ENCODE measurements around the gene PLA2G1B.

The PLA2G1B gene

DNA sequence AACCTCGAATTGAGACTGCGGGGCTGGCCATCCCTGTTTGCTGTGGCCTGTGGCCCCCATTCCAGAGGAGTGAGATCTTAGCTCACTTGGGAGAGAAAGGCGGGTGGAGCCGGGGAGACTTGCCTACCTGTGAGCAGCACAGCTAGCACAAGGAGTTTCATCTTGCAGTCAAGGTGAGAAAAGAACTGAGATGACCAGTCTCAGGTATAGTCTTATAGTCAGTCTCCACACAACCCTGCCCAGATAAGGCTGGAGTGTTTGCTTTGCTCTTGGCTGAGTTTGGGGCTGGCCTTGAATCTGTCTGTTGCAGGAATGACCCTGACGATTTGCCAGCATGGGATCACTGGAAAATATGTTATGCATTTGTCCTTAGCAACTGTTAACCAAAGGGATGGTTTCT lies at the start of gene PLA2G1B:
PLA2G1B (minus strand) TSS at position 187 of the 400 bp plus-strand sequence; CDS start at position 161, 26 bp downstream.
- DNase-seq (ENCODE audit: low read depth in 4 of 4, low spot score in 1 of 4), result no peak

DNA sequence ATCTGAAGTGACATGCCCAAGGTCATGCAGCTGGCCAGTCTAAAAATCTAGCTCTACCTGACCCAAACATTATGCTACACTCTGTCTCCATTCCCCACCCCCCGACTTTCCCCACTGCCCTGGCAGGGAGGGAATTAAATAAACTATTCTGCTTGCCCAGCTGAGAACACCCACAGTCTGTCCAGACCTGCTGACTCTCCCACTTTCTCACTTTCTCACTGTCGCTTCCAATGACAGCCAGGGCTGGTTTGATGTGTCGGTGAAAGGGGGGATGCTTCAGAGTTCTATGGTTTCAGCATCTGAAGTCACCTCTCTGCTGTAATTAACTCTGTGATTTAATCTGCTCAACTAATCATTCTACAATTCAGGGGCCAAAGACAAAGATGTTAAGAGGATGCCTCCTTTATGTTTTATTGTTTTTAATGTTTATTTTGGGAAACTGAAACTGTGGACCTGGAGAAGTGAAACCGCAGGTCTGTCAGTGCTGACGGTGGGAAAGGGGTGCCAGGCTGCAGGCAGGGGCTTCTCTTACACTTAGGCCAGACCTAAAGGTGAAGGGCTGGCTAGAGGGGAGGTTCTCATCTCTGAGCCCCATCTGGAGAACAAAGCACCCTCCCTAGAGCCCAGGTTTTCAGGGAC lies 49.5 kb upstream of the PLA2G1B start:
- no peak for DNase-seq (ENCODE audit: low read depth in 4 of 4, low spot score in 1 of 4)

DNA sequence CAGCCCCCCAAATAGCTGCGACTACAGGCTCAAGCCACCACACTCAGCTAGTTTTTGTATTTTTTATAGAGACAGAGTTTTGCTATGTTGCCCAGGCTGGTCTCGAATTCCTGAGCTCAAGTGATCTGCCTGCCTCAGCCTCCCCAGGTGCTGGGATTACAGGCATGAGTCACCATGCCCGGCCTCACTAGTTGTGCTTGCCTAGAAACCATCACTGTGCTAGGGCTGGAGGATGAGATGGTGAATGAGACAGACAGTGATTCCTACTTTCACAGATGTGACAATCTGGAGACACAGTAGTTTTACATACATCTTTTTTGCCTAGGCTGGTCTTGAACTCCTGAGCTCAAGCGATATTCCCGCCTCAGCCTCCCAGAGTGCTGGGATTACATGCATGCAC lies 48.8 kb upstream of the PLA2G1B start:
- DNase-seq (ENCODE audit: low read depth in 4 of 4, low spot score in 1 of 4), result no peak

DNA sequence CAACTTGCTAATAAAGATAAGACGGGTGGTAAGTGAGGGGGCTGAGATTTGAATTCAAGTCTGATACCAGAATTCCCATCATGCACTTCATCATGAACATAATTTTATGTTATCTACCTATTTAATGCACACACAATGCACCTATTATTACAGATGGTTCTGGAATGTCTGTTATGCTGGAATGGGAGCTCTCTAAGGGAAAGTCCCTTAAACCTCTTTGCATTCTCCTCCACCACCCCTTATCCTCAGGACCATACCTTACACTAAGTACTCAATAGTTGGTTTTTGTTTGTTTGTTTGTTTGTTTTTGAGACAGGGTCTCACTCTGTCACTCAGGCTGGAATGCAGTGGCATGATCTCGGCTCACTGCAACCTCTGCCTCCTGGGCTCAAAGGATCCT lies 48.4 kb upstream of the PLA2G1B start:
- no peak for DNase-seq (ENCODE audit: low read depth in 4 of 4, low spot score in 1 of 4)

DNA sequence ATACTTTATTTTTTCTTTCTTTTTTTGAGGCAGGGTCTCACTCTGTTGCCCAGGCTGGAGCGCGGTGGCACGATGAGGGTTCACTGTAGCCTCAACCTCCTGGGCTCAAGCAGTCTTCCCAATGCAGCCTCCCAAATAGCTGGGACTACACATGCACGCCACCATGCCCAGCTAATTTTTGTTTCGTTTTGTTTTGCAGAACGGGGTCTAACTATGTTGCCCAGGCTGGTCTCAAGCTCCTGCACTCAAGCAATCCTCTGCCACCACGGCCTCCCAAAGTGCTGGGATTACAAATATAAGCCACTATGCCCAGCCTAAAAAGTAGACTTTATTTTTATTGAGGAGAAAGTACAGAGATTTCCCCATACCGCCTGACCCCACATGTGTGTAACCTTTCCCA lies 46.1 kb upstream of the PLA2G1B start:
- no peak for DNase-seq (ENCODE audit: low read depth in 4 of 4, low spot score in 1 of 4)

DNA sequence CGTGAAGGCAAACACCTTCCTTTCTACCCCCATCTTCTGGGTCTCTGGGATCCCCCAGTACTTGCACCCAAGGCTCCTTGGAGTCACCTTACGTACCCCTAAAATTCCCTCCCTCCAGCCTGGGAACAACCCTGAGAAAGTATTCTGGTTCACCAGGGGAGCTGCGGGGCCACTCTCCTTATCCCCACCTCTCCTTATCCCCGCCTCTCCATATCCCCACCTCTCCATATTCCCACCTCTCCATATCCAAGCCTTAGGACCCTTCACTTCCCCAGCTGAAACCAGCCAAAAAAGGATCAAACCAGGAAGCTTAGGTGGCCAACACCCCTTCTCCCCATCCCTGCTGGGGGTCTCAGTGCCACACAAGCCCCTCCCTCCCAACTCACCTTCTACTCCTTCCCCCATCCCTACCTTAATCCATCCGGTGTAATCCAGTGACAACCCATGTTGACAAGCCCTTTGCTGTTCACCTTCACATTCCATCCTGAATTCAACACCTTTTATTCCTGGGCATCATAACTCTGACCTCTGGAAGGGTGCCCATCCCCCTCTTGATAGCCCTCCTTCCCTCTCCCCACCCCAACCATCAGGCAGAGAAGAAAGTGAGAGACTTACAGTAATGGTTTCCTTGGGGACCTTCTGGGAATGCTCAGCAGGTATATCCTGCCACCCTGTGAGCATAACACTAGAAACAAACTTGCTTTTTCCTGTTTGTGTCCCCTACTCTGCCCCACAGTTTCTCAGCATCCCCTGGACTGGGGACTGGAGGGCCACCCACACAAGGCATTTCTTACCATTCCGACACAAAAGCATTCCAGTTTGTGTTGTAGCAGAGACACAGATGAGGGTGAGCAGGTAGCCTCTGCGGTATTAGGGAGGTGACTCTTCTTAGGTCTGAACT lies 43.0 kb upstream of the PLA2G1B start:
- no peak for DNase-seq (ENCODE audit: low read depth in 4 of 4, low spot score in 1 of 4)

DNA sequence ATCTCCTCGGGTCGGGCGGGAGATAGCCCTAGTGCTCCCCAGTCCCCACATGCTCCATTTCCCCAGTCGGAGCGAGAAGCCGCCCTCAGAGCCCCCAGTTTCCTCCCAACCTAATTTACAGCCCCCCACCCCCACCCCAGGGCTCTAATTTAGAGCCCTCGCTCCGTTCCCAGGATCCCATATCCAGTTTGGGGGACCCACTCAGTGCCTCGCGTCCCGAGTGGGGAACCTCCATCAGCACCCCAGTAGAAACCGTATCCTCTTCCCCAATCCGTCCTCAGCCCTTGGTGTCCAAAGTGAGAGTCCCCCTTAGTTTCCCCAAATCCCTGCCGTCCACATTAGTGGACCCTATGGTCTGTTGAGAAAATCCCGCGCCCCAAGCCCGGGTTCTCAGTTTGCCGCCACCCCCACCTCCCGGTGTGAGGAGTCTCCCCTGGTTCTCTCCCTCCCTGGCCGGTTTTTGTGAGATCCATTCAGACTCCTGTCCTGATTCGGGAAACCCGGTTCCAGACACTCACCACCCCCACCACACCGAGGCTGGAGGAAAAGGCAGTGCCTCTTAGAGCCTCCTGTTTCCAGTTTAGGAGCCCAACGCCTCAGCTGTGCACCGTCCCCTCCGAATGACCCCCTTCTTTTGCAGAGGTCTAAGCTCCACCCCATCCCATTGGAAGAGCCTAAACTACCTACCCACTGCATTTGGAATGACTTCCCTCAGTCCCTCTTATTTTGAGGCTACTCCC lies 42.2 kb upstream of the PLA2G1B start:
- no peak for DNase-seq (ENCODE audit: low read depth in 4 of 4, low spot score in 1 of 4)

DNA sequence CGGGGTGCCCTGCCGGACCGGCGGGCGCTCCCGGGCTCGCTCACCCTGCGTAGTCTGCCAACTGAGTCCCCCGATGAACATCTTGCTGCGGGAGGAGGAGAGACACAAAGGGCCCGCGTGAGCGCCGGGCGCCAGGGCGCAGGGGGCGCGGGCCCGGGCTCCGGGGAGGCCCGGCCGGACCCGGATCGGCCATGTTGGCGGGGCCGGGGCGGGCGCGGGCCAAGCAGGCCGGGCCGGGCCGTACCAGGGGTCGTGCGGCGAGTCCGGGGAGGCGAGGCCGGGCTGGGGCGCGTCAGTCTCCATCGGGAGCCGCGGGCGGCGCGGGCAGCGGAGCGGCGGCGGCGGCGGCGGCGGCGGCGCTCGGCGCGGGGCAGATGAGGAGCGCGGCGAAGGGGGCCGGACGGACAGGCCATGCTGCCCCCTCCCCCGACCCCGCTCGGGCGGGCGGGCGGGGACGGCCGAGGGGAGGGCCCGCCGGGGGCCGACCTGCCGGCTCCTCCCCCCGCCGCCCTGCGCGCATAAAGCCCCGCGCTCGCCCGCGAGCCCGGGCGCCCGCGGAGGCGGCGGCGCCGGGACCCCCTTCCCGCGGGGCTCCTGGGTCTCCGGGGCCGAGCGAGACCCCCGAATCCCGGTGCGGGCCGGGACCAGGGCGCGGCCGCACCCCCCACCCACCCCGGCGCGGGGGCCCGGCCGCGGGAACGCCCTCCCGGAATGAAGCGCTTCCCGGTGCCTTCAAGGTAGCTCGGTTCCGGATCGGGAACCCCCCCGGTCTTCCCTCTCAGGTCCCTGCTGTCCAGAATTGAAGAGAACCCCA lies 41.4 kb upstream of the PLA2G1B start, which contains the start of gene MSI1:
MSI1 (minus strand) TSS at position 376 of the 814 bp plus-strand sequence; CDS start at position 303, 73 bp downstream.
- no peak for DNase-seq (ENCODE audit: low read depth in 4 of 4, low spot score in 1 of 4)

DNA sequence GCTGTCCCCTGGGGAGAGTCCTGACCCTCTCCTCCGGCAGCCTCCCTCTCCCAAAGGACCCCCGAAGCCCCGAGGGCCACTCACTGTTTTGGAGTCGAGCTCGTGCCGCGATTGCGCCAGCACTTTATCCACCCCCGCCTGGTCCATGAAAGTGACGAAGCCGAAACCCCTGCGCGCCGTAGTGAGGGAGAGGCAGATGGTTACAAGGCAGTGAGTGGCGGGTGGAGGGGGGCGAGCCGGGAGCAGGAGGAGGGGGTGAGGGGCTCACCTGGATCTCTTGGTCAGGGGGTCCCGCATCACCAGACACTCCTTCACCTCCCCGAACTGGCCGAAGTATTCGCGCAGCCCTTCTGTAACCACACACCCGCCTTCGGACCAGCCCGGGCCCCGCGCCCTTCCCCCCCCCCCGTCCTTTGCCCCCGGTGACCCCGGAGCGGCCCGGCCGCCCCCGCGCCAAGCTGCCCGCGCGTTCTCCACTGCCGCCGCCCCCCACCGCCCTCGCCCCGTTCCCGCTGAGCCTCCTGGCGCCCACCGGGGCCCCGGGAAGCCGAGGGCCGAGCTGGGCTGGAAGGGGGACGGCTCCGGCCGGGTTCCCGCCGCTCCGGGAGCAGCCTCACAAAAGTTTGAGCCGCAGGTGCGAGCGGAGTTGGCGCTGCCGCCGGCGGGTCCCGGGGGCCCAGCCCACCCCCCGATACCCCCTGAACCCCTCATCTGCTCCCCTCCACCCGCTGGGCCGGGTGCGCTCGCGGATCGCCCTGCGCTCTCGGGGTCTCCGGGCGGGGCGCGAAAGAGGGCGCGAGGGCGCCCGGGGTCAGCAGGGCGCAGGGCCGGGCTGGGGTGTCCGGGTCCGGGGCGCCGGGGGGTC lies 40.6 kb upstream of the PLA2G1B start:
- DNase-seq (ENCODE audit: low read depth in 4 of 4, low spot score in 1 of 4), result peak in 3 of 4 experiments; percentile 8 to 33 (median 25)

DNA sequence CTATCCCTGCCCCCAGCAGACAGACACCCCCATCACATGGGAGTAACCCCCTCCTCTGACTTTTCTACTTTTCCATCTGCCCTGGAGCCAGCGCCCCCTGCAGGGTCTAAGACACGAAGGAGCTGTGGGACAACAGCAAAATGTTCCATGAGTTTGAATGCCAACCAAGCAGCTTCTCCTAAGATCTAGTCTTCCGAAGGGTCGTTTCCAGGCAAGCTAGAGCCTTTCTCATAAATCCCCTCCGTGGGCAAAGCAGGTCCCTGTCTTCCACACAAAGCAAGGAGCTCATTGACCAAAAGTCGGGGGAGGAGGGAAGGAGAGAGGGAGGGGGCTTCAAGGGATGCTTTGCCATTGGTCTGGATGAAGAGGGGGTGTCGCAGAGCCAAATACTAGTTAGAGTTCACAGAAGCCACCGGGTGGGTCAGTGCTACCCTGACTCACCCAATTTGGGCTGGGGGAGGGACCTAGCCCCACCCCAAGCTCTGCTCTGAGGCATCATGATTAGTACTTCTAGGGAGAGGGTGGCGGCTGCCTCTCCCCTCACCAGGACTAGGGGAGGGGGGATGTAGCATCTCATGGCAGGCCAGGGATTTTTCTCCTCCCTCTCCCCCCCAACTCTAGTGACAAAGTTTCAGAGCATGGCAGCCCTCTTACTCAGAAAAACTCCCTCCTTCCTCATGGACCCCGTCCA lies 39.8 kb upstream of the PLA2G1B start:
- no peak for DNase-seq (ENCODE audit: low read depth in 4 of 4, low spot score in 1 of 4)

DNA sequence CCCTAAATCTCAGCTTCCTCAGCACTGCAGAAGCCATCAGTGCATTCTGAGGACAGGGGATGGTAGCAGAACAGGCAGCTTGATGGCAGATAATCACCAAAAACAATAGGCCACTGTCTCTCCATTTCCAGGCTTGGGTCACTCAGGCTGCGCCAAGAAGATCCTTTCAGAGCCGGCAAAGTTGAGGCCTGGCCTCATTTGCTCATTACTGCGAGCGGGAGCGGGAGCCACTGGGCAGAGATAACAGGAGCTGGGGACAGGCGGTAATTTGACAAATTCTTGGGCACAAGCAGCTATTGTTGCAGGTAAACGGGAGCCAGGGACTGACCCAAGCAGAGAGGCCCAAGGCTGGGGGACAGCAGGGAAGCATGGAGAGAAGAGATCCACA lies 39.3 kb upstream of the PLA2G1B start:
- DNase-seq (ENCODE audit: low read depth in 4 of 4, low spot score in 1 of 4), result no peak

DNA sequence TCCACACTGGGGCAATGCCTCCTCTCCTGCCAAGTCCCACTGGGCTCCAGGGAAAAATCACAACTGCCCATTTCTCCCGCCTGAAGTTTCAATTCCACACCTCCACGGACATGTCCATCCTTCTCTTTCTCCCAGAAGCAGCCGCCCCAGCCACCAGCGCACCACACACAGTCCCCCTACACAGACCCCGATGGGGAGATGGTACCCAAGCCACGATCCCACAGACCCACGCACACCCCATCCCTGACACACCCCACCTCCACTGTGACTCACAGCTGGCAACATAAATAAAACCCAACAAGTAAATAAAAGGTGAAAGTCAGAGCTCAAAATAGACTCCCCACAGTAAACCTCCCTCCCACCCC lies 38.7 kb upstream of the PLA2G1B start:
- no peak for DNase-seq (ENCODE audit: low read depth in 4 of 4, low spot score in 1 of 4)

DNA sequence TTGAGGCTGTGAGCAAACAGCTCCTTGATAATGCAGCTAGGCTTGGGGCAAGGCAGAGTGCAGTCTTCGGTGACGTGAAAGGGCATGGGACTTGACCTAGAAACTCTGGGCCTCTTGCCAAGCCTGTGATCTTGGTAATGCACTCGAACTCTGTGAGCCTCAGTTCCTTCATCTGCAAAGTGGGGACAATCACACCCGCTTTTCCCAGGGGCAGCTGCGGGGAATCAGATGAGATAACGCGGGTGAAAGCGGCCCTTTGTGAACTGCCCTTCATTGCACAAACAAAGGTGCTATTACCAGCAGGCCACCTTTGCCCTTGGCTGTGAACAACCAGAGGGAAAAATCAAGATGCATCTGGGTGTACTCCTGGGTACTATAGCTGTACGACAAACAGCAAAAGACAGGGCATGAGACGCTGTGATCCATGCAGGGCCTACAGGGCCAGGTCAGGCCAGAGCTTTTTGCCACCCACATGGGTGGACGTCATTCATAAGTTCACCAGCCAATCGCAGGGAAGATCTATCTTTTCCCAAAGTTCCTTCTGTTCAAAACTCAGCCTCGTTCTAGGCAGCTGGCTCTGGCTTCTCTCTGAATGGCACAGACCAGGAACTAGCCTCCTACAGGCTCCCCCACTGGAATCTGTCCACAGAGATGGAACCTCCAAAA lies 38.2 kb upstream of the PLA2G1B start:
- no peak for DNase-seq (ENCODE audit: low read depth in 4 of 4, low spot score in 1 of 4)

DNA sequence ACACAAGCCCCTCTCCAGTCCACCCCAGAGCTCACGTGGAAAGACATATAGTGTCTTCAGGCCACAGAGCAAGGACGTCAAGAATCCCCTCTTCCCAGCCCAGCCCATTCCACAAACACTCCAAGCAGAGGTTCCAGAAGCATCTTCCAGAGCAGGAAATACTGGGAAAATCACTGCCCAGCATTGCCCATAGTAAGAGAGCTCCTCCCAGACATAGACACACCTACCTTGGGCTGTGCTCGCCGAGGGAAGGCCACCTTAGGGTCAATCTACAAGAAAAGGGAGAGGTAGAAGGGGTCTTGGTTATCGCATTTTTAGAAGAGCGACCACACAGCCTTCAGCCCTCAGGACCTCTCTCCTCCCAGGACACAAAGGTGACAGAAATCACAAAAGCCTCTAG lies 36.9 kb upstream of the PLA2G1B start:
- DNase-seq (ENCODE audit: low read depth in 4 of 4, low spot score in 1 of 4), result no peak

DNA sequence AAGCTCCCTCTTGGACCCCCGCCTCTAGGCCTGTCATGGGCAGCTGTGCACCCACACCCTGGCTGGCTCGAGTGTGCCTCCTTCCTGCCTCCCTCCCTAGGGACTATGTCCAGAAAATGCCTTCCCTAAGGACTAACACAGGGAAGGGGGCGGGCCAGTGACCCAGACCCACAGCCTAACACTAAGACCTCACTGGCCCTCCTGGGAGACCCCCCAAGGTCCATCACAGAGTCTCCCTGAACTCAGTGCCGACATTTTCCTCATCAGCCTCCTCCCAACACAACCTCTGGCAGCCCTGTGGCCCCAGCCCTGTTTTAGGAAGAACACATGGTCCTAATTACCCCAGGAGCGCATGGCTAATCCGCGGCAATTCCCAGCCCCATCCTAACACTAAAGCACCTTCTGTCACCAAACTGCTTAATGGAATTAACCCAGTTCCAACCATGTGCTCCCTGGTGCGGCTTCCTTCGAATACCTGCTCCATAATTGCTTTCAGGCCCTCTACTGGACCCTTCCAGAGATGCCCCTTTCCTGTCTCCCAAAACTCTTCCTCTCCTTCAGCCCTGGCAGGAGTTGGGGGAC lies 35.8 kb upstream of the PLA2G1B start:
- DNase-seq (ENCODE audit: low read depth in 4 of 4, low spot score in 1 of 4), result no peak

DNA sequence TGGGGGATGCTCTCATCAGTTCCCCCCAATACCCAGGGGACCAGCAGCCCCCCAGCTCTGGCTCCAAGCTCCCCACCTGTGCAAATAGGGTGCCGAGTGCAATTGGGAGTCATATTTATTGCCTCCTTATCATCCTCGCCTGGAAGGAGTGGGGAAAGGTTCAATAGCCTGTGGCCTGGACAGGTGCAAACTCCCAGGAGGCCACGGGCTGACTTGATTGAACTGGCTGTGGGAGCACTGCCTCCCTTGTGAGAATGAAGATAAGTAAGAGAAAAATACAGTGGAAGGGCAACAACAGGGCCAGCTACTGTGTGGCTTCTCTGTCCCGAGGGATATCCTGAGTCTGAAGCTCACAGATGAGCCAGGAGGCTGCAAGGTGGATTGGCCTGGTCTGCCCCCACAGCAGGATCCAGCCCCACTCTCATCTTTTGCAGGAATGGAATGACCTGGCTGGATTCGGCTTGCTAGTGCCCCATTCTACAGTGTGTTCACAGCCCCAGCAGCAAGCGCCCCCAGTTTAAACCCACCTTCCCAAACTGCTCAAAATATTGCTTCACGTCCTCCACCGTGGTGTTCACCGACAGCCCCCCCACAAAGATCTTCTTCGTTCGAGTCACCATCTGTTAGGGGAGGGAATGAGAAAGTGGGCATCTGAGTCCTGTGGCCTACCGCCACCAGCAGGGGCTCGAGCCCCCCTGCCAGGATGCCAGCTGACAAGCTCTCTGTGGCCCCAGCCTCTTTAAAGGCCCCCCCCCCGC lies 35.1 kb upstream of the PLA2G1B start:
- DNase-seq (ENCODE audit: low read depth in 4 of 4, low spot score in 1 of 4), result no peak

DNA sequence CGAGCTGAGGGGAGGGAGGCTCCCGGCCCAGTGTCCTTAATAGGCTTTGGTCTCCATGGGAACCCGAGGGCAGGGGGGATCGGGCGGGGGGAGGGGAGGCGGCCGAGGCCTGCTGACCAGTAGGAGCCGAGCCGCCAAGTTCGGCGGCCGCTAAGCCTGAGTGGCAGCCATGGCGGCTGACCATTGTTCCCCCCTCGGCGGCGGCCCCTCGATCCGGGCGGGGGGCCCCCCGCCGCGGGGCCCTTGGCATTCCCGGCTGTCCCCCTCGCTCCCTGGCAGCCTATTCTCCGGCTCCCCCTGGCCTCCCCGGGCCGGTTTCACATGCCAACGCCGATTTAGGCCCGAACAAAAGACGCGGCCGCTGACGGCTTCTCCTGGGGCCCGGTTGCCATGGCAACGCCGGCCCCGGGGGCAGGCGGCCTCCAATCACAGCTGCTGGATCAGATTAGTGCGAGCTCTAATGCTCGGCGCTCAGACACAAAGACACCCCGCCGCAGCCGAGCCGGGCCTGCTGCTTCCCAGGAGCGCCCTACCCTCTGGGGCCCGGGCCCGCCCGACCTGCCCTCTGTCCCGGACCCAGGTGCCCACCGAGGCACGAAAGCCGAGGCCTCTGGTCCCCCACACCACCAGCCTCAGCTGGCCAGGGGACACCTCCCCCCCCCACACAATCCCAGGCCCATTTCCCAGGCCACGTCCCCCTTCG lies 34.1 kb upstream of the PLA2G1B start:
- DNase-seq (ENCODE audit: low read depth in 4 of 4, low spot score in 1 of 4), result no peak

Data from stimulated activated CD4-positive, alpha-beta T cell treated with anti-CD3 and anti-CD28 coated beads, Interleukin-1b, Interleukin-23, amount 100 ng/mL, for 24 hours (primary cell).